ENCODE data around the gene RHEBL1.

RHEBL1 gene

DNA sequence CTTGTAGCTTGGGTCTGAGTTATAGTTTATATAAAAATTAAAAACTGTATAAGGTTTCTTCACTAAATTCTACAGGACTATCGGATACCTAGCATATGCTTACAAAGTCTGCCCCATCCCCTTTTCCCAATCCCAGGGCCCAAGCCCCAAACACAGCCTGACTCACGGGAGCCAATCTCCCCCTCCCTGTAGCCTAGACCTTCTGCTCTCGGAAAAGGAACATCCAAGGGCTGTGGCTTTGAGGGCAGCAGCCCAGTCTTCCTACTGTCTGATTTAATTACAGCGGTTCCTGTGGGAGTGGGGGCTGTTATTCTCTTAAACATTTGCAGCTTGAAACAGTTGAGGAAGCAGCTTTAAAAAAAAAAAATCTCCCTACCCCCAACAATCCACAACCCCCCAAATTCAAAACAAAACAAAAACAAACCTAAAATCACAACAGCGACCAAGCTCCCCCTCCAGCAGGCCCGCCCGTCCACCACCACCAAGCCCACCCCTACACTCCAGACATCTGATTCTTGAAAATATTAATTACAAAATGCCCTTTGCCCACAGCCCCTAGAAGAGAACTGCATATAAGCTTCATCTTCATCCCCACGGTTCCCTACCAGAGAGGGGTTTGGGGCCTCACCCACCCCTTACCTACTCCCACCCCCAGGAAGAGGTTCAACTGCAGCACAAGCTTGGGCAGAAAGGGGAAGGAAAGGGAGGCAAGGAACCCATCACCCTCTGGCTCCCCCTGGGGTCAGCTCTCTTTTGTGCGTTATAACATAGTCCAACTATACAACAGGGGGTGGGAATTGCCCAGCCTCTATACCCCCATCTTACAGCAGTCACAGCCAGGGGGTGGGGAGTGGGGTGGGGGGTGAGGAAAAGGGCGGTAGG is 50.1 kb downstream of the RHEBL1 start:
- peak; percentile 30 for DNase-seq (ENCODE audit: low read depth)

- DNase-seq (ENCODE audit: low read depth), result no peak
Observed at GRCh38 chr12:49019120-49019430, 50.7 kb downstream of the RHEBL1 start.

- peak; percentile 93 for DNase-seq (ENCODE audit: low read depth)
Observed at GRCh38 chr12:49018261-49019119, 51.3 kb downstream of the RHEBL1 start, which contains the start of gene PRKAG1. Gene PRKAG1, minus strand, starts transcription at chr12:49018776. Its CDS starts 36 bp downstream, at chr12:49018740.

DNA sequence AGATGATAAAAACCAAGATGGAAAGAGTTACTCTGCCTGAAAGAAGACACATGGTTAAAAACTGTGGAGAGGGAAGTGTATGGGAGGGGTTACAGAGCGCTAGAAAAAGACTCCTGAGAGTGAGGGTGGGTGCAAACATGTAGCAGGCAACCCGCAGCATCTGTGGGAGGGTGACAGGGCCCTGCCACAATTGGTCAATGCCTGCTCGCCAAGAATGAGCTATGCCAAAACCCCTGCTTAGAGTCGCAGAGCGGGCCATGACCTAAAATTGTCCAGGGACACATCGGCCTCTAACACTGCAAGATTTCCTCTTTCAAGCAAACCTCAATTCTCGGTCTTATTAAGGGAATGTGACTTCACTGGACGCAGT is 51.9 kb downstream of the RHEBL1 start:
- DNase-seq (ENCODE audit: low read depth), result no peak

DNA sequence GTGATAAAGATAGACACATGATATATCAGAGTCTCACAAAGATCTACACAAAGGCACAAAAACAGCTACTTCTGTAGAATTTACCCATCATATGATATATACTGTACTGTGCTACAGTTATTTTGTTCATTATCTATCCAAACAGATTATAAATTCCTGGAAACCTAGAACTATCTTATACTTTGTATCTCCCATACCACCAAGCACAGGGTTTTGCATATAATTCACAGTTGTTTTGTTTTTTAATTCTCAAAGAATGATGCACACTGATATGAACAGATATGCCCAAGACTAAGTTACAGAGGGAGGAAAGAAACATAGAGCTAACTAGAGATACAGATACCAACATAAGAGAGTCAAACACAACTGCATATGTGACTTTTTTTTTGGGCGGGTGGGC is 54.6 kb downstream of the RHEBL1 start:
- no peak for DNase-seq (ENCODE audit: low read depth)
